Measurements from ENCODE around the gene DNAH12. TPM values are rescaled to one million over a fixed set of nuclear protein-coding genes. Genes with fewer than 3 reads are reported as not detected.
"Not testable (repeated sequence)": the region's sequence is repeated elsewhere in the genome, so short reads cannot be mapped to it uniquely, and the experiment has no call there.

DNAH12 gene
- total RNA-seq, 1 donor from 2014 or later = 1.2 TPM

DNA sequence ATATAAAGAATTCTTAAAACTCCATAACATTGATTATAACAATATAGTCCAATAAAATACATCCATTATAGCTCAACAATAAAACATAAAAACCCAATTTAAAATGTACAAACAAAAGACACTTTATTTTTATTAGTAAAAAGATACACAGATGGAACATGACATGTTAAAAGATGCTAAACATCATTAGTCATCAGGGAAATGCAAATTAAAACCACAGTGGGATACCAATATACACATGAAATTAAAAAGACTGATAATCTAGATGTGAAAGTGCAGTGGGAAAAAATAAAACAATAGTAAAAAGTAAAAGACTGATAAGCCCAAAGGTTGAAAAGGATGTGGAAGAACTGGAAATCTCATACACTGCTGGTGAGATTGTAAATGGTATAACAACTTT, 46.2 kb downstream of the DNAH12 start:
- H3K36me3 Mint-ChIP-seq (ENCODE audit: insufficient read depth) = no peaks in the 10 kb centered on the region
- no peak overlapping the region for H3K4me3 Mint-ChIP-seq (ENCODE audit: low read depth)
- TF ChIP-seq, protein P1, sequence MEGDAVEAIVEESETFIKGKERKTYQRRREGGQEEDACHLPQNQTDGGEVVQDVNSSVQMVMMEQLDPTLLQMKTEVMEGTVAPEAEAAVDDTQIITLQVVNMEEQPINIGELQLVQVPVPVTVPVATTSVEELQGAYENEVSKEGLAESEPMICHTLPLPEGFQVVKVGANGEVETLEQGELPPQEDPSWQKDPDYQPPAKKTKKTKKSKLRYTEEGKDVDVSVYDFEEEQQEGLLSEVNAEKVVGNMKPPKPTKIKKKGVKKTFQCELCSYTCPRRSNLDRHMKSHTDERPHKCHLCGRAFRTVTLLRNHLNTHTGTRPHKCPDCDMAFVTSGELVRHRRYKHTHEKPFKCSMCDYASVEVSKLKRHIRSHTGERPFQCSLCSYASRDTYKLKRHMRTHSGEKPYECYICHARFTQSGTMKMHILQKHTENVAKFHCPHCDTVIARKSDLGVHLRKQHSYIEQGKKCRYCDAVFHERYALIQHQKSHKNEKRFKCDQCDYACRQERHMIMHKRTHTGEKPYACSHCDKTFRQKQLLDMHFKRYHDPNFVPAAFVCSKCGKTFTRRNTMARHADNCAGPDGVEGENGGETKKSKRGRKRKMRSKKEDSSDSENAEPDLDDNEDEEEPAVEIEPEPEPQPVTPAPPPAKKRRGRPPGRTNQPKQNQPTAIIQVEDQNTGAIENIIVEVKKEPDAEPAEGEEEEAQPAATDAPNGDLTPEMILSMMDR (IDR thresholded peaks at IDR 0.05; ENCODE audit: unreplicated experiment) = no peak
- no peaks in the 10 kb centered on the region for H3K9me3 Mint-ChIP-seq (ENCODE audit: low read depth)
- no peaks in the 10 kb centered on the region for H3K27me3 Mint-ChIP-seq
- DNase-seq (ENCODE audit: low spot score, unreplicated experiment) = no peak
- H3K4me1 Mint-ChIP-seq (ENCODE audit: low read depth) = peaks cover 2% of the 10 kb centered on the region
- no peak overlapping the region for H3K27ac Mint-ChIP-seq

DNA sequence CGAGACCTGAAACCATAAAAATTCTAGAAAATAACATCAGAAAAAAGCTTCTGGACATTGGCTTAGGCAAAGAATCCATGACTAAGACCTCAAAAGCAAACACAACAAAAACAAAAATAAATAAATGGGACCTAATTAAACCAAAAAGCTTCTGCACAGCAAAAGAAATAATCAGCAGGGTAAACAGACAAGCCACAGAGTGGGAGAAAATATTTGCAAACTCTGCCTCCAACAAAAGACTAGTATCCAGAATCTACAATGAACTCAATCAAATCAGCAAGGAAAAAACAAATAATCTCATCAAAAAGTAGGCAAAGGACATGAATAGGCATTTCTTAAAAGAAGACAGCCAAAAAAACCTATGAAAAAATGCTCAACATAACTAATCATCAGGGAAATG, 59.6 kb downstream of the DNAH12 start:
- peaks cover 7% of the 10 kb centered on the region for H3K4me1 Mint-ChIP-seq (ENCODE audit: low read depth)
- no peaks in the 10 kb centered on the region for H3K36me3 Mint-ChIP-seq (ENCODE audit: insufficient read depth)
- H3K27me3 Mint-ChIP-seq = no peaks in the 10 kb centered on the region
- no peak overlapping the region for H3K27ac Mint-ChIP-seq
- TF ChIP-seq, protein P1 (IDR thresholded peaks at IDR 0.05; ENCODE audit: unreplicated experiment) = no peak
- peaks cover 6% of the 10 kb centered on the region for H3K9me3 Mint-ChIP-seq (ENCODE audit: low read depth)
- H3K4me3 Mint-ChIP-seq (ENCODE audit: low read depth) = no peak overlapping the region
- DNase-seq (ENCODE audit: low spot score, unreplicated experiment) = no peak

DNA sequence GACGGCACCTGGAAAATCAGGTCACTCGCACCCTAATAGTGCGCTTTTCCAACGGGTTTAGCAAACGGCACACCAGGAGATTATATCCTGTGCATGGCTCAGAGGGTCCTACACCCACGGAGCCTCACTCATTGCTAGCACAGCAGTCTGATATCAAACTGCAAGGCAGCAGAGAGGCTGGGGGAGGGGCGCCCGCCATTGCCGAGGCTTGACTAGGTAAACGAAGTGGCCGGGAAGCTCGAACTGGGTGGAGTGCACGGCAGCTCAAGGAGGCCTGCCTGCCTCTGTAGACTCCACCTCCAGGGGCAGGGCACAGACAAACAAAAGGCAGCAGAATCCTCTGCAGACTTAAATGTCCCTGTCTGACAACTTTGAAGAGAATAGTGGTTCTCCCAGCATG, 67.0 kb downstream of the DNAH12 start:
- H3K27ac Mint-ChIP-seq; H3K4me3 Mint-ChIP-seq (ENCODE audit: low read depth): not testable (repeated sequence)
- peaks cover 11% of the 10 kb centered on the region for H3K9me3 Mint-ChIP-seq (ENCODE audit: low read depth)

DNA sequence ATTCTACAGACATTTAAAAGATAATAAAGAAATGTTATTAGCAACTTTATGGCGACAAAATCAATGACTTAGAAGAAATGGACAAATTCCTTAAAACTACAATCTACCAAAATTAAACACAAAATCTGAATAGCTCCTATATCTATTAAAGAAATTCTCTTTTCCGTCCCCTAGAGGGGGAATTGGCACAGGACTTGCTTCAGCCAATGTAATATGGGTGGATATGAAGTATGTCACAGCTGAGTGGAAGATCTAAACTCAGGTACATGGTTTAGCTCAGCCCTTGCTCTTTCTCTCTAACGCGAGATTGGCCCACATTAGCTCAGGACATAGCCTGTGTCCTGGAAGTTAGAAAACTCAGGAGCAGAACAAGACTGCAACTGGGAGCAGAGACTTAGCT, 79.3 kb downstream of the DNAH12 start:
- Mint-ChIP-seq H3K4me1 (ENCODE audit: low read depth) (no peaks in the 10 kb centered on the region), H3K27ac (no peak overlapping the region), H3K36me3 (ENCODE audit: insufficient read depth) (no peaks in the 10 kb centered on the region), H3K9me3 (ENCODE audit: low read depth) (no peaks in the 10 kb centered on the region), H3K4me3 (ENCODE audit: low read depth) (no peak overlapping the region), H3K27me3 (no peaks in the 10 kb centered on the region)
- no peak for DNase-seq (ENCODE audit: low spot score, unreplicated experiment)
- TF ChIP-seq, protein P1 (IDR thresholded peaks at IDR 0.05; ENCODE audit: unreplicated experiment) = peak; percentile 27

More for the DNA sequence above, 67.0 kb downstream of the DNAH12 start:
- not testable (repeated sequence) for H3K36me3 Mint-ChIP-seq (ENCODE audit: insufficient read depth); DNase-seq (ENCODE audit: low spot score, unreplicated experiment); H3K4me1 Mint-ChIP-seq (ENCODE audit: low read depth); H3K27me3 Mint-ChIP-seq

DNA sequence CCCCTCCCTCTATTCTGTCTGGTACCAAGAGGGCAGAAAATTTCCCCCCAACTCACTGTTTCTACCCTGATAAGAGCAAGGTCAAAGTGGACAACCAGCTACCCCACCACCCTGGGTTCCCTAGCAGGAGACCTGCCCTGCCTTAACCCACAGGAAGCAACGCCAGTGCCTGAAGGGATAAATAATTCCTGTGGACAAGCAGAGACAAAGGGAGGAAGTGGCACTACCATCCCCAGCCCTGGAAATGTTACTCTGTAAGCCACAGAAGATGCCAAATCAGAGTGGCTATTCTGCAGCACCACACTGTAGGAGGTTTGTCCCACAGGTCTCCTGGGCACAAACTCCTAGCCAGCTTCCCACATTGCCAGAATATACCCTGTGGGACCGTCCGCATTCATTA, 80.1 kb downstream of the DNAH12 start:
- Mint-ChIP-seq H3K9me3 (ENCODE audit: low read depth) (no peaks in the 10 kb centered on the region), H3K27me3 (no peaks in the 10 kb centered on the region), H3K36me3 (ENCODE audit: insufficient read depth) (no peaks in the 10 kb centered on the region), H3K27ac (no peak overlapping the region), H3K4me1 (ENCODE audit: low read depth) (no peaks in the 10 kb centered on the region), H3K4me3 (ENCODE audit: low read depth) (no peak overlapping the region)
- DNase-seq (ENCODE audit: low spot score, unreplicated experiment) = no peak
- TF ChIP-seq, protein P1 (IDR thresholded peaks at IDR 0.05; ENCODE audit: unreplicated experiment) = no peak

DNA sequence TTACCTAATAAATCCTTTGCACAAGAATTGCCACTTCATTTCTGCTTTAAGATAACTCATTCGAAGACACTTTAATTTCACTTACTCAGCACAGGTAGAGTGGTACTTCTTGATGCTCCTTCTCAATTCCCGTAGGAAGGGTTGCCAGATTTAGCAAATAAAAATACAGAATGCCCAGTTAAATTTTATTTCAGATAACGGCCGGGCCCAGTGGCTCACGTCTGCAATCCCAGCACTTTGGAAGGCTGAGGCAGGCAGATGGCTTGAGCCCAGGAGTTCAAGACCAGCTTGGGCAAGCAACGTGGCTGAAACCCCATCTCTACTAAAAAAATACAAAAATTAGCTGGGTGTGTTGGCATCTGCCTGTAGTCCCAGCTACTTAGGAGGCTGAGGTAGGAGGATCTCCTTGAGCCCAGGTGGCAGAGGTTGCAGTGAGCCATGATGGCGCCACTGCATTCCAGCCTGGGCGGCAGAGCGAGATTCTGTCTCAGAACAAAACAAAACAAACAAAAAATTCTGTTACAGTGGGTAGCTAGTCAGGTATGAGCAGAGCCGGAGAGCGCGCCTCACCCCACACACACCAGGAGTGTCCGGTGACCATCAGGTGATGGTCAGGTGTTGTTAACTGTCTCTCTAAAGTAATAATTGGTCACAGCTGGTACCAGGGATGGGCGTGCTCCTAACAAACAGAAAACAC, 92.8 kb downstream of the DNAH12 start:
- TF ChIP-seq, protein P1 (IDR thresholded peaks at IDR 0.05; ENCODE audit: unreplicated experiment) = no peak
- Mint-ChIP-seq H3K9me3 (ENCODE audit: low read depth) (peaks cover 3% of the 10 kb centered on the region), H3K27me3 (no peaks in the 10 kb centered on the region), H3K27ac (peak overlapping the region; percentile 95), H3K4me1 (ENCODE audit: low read depth) (peaks cover 10% of the 10 kb centered on the region), H3K4me3 (ENCODE audit: low read depth) (no peak overlapping the region), H3K36me3 (ENCODE audit: insufficient read depth) (peaks cover 3% of the 10 kb centered on the region)
- DNase-seq (ENCODE audit: low spot score, unreplicated experiment) = no peak

DNA sequence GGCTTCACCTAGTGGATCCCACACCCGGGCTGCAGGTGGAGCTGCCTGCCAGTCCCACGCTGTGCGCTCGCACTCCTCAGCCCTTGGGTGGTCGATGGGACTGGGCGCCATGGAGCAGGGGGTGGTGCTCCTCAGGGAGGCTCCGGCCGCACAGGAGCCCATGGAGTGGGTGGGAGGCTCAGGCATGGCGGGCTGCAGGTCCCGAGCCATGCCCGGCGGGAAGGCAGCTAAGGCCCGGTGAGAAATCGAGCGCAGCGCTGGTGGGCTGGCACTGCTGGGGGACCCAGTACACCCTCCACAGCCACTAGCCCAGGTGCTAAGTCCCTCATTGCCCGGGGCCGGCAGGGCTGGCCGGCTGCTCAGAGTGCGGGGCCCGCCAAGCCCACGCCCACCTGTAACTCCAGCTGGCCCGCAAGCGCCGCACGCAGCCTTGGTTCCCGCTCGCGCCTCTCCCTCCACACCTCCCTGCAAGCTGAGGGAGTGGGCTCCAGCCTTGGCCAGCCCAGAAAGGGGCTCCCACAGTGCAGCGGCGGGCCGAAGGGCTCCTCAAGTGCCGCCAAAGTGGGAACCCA, 94.8 kb downstream of the DNAH12 start:
- not testable (repeated sequence) for H3K36me3 Mint-ChIP-seq (ENCODE audit: insufficient read depth); DNase-seq (ENCODE audit: low spot score, unreplicated experiment); H3K4me3 Mint-ChIP-seq (ENCODE audit: low read depth); H3K9me3 Mint-ChIP-seq (ENCODE audit: low read depth); H3K27me3 Mint-ChIP-seq; H3K27ac Mint-ChIP-seq
- H3K4me1 Mint-ChIP-seq (ENCODE audit: low read depth) = peaks cover 11% of the 10 kb centered on the region

DNA sequence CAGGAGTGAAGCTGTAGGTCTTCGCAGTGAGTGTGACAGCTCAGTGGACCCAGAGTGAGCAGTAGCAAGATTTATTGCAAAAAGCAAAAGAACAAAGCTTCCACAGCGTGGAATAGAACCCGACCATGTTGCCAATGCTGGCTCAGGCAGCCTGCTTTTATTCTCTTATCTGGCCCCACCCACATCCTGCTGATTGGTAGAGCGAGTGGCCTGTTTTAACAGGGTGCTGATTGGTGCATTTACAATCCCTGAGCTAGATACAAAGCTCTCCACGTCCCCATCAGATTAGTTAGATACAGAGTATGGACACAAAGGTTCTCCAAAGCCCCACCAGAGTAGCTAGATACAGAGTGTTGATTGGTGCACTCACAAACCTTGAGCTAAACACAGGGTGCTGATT, 95.7 kb downstream of the DNAH12 start:
- H3K4me3 Mint-ChIP-seq (ENCODE audit: low read depth); H3K9me3 Mint-ChIP-seq (ENCODE audit: low read depth); DNase-seq (ENCODE audit: low spot score, unreplicated experiment); H3K27me3 Mint-ChIP-seq; H3K27ac Mint-ChIP-seq; H3K36me3 Mint-ChIP-seq (ENCODE audit: insufficient read depth): not testable (repeated sequence)
- peaks cover 11% of the 10 kb centered on the region for H3K4me1 Mint-ChIP-seq (ENCODE audit: low read depth)

Data from progenitor cell of endocrine pancreas (in vitro differentiated cells).